ENCODE measurements around the gene FUT8.

DNA sequence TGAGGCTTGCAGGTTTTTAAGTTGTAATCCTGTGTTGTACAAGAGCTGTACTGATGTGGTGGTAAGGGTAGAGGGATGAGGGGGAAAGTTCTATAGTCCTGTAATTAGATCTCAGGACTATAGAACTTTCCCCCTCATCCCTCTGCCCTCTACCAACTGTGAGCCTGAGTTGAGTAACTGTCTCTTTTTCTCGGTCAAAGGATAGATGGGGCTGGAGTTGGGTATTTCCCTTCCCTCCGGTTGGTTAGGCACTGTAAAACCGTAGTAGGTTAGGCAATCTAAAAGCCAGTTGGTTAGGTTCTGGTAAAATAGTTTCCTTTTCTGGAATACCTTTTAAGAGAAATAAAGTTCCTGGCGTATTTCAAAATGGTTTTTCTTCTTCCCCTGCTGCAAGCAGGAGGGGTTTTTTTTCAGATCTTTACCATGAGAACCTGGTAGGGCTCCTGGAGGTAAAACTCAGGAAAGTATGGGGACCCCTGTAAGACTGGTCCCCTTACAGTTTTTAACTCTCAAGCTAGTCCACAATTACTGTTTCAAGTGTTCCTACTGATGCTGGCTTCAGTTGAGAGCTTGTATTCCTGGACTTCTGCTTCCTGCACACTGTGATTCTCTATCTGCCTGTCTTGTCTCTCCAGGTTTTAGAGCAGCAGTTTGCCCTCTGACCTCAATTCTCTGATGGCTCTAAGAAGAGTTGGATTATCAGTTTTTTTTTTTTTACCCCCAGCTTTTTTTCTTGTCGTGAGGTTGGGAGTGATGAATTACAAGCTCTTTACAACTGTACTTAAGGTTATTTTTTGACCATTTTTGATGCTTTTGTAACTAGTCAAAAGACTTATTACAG lies 58.7 kb downstream of the FUT8 start:
- TF ChIP-seq CTCF (IDR thresholded peaks at IDR 0.05; ENCODE audit: poor library complexity) (no peak), EZH2phosphoT487 (IDR thresholded peaks at IDR 0.05; ENCODE audit: low read depth, severe bottlenecking, unreplicated experiment) (no peak), EZH2 (IDR thresholded peaks at IDR 0.05; ENCODE audit: borderline replicate concordance) (no peak)

All from hepatocyte (in vitro differentiated cells).